Suprapubic skin (tissue), 4 donors: ENCODE measurements around the gene FOXK2.

Experiments
- POLR2A ChIP-seq, 2 donors: fragments of 450-650 bp; IDR thresholded peaks; one replicate each; pipeline ENCODE4 v1.6.1; 2017; ENCODE audit warnings: antibody characterized with exemption in 2 of 2, mild to moderate bottlenecking in 2 of 2, moderate library complexity in 2 of 2
- POLR2AphosphoS5 ChIP-seq, 3 donors: sonication (generic); formaldehyde crosslinking; IDR thresholded peaks; one replicate each; pipeline ENCODE4 v1.6.1; 2017; ENCODE audit warnings: antibody characterized with exemption in 3 of 3

- TF ChIP-seq POLR2A (IDR thresholded peaks at IDR 0.05) (no peak), POLR2AphosphoS5 (IDR thresholded peaks at IDR 0.05) (no peak)
Measured at GRCh38 chr17:82638183-82638773, 118.7 kb downstream of the FOXK2 start.
